Measurements from ENCODE around the gene CPPED1.

The CPPED1 gene

GRCh38 chr16:12682432-12683165 is 121.1 kb downstream of the CPPED1 start:
- no peak for DNase-seq (ENCODE audit: low spot score)

GRCh38 chr16:12681653-12682052 is 122.0 kb downstream of the CPPED1 start:
- no peak for DNase-seq (ENCODE audit: low spot score)

- DNase-seq (ENCODE audit: low spot score): no peak
Observed at GRCh38 chr16:12680531-12680930, 123.2 kb downstream of the CPPED1 start.

- no peak for DNase-seq (ENCODE audit: low spot score)
Observed at GRCh38 chr16:12679660-12680272, 123.9 kb downstream of the CPPED1 start.

- no peak for DNase-seq (ENCODE audit: low spot score)
Observed at GRCh38 chr16:12678983-12679382, 124.7 kb downstream of the CPPED1 start.

- DNase-seq (ENCODE audit: low spot score): no peak
Observed at GRCh38 chr16:12677502-12677901, 126.2 kb downstream of the CPPED1 start.

GRCh38 chr16:12675852-12676251 is 127.8 kb downstream of the CPPED1 start:
- no peak for DNase-seq (ENCODE audit: low spot score)

GRCh38 chr16:12675046-12675445 is 128.6 kb downstream of the CPPED1 start:
- no peak for DNase-seq (ENCODE audit: low spot score)

- no peak for DNase-seq (ENCODE audit: low spot score)
Observed at GRCh38 chr16:12674524-12674923, 129.2 kb downstream of the CPPED1 start.

- no peak for DNase-seq (ENCODE audit: low spot score)
Observed at GRCh38 chr16:12674071-12674470, 129.6 kb downstream of the CPPED1 start.

GRCh38 chr16:12673466-12673865 is 130.2 kb downstream of the CPPED1 start:
- no peak for DNase-seq (ENCODE audit: low spot score)

GRCh38 chr16:12672986-12673385 is 130.7 kb downstream of the CPPED1 start:
- DNase-seq (ENCODE audit: low spot score): no peak

- no peak for DNase-seq (ENCODE audit: low spot score)
Observed at GRCh38 chr16:12669908-12670307, 133.8 kb downstream of the CPPED1 start.

- no peak for DNase-seq (ENCODE audit: low spot score)
Observed at GRCh38 chr16:12667909-12668308, 135.8 kb downstream of the CPPED1 start.

- no peak for DNase-seq (ENCODE audit: low spot score)
Observed at GRCh38 chr16:12664164-12664733, 139.4 kb downstream of the CPPED1 start.

GRCh38 chr16:12661656-12662172 is 142.0 kb downstream of the CPPED1 start:
- DNase-seq (ENCODE audit: low spot score): no peak

GRCh38 chr16:12659871-12660270 is 143.8 kb downstream of the CPPED1 start:
- no peak for DNase-seq (ENCODE audit: low spot score)

- DNase-seq (ENCODE audit: low spot score): no peak
Observed at GRCh38 chr16:12658506-12658905, 145.2 kb downstream of the CPPED1 start.

- DNase-seq (ENCODE audit: low spot score): no peak
Observed at GRCh38 chr16:12655537-12655936, 148.2 kb downstream of the CPPED1 start.

GRCh38 chr16:12653820-12654392 is 149.8 kb downstream of the CPPED1 start:
- DNase-seq (ENCODE audit: low spot score): no peak

GRCh38 chr16:12652924-12653323 is 150.8 kb downstream of the CPPED1 start:
- no peak for DNase-seq (ENCODE audit: low spot score)

GRCh38 chr16:12651765-12652512 is 151.7 kb downstream of the CPPED1 start:
- DNase-seq (ENCODE audit: low spot score): no peak

Data from SK-N-DZ (cell line).